Neural progenitor cell (in vitro differentiated cells): ENCODE data around the gene THRAP3. TPM values are rescaled to one million over a fixed set of nuclear protein-coding genes. Genes with fewer than 3 reads are reported as not detected.

ENCODE experiments used
- DNase-seq: peaks from one replicate; pipeline ENCODE4 v3.0.0-alpha.2; 2016; ENCODE audit warnings: low spot score
- H2AFZ ChIP-seq: fragments of 200-600 bp; sonication (generic); replicated peaks from 2 replicates; pipeline ENCODE4 v1.6.1; 2016; ENCODE audit warnings: antibody characterized with exemption
- H3F3A ChIP-seq: fragments of 200-600 bp; sonication (generic); 2 replicates; pipeline ENCODE4 v1.6.1; 2016; ENCODE audit warnings: antibody characterized with exemption, low read depth
- H3K27ac ChIP-seq: fragments of 200-600 bp; sonication (generic); 2 replicates; pipeline ENCODE4 v1.5.1; 2016; ENCODE audit warnings: mild to moderate bottlenecking
- H3K27me3 ChIP-seq: fragments of 200-600 bp; sonication (generic); 2 replicates; pipeline ENCODE4 v1.6.1; 2016; ENCODE audit warnings: mild to moderate bottlenecking, moderate library complexity
- H3K36me3 ChIP-seq: fragments of 200-600 bp; sonication (generic); 2 replicates; pipeline ENCODE4 v1.5.1; 2016
- H3K4me1 ChIP-seq: fragments of 200-600 bp; sonication (generic); 2 replicates; pipeline ENCODE4 v1.6.1; 2016; ENCODE audit warnings: mixed run types
- H3K4me2 ChIP-seq: fragments of 200-600 bp; sonication (generic); 2 replicates; pipeline ENCODE4 v1.6.1; 2016
- H3K4me3 ChIP-seq: fragments of 200-600 bp; sonication (generic); 2 replicates; pipeline ENCODE4 v1.5.1; 2016
- H3K79me2 ChIP-seq: fragments of 200-600 bp; sonication (generic); 2 replicates; pipeline ENCODE4 v1.6.1; 2016; ENCODE audit warnings: low read depth
- H3K9ac ChIP-seq: fragments of 200-600 bp; sonication (generic); 2 replicates; pipeline ENCODE4 v1.6.1; 2016
- H3K9me3 ChIP-seq: fragments of 200-600 bp; sonication (generic); 2 replicates; pipeline ENCODE4 v1.5.1; 2016; ENCODE audit warnings: low read depth
- H4K20me1 ChIP-seq: fragments of 200-600 bp; sonication (generic); 2 replicates; pipeline ENCODE4 v1.6.1; 2016; ENCODE audit warnings: low read depth
- H3K27ac Mint-ChIP-seq: 3 replicates; pipeline ENCODE4 v1.8.0; 2021; ENCODE audit warnings: mixed read lengths
- H3K27me3 Mint-ChIP-seq: 2 replicates; pipeline ENCODE4 v1.8.0; 2022; ENCODE audit warnings: low read depth, mild to moderate bottlenecking, inconsistent platforms, moderate library complexity, mixed read lengths; ENCODE audit not compliant: insufficient read depth
- H3K36me3 Mint-ChIP-seq: 3 replicates; pipeline ENCODE4 v1.8.0; 2021; ENCODE audit warnings: mixed read lengths
- H3K4me1 Mint-ChIP-seq: 3 replicates; pipeline ENCODE4 v1.8.0; 2021; ENCODE audit warnings: mixed read lengths
- H3K4me3 Mint-ChIP-seq: 3 replicates; pipeline ENCODE4 v1.8.0; 2021; ENCODE audit warnings: mild to moderate bottlenecking, moderate library complexity, mixed read lengths
- H3K9me3 Mint-ChIP-seq: 3 replicates; pipeline ENCODE4 v1.8.0; 2020; ENCODE audit warnings: mixed read lengths
- CTCF ChIP-seq: fragments of 200-600 bp; sonication (generic); IDR thresholded peaks from 2 replicates; pipeline ENCODE4 v1.5.1; 2017; ENCODE audit warnings: antibody characterized with exemption, mild to moderate bottlenecking
- EZH2 ChIP-seq: fragments of 200-600 bp; sonication (generic); IDR thresholded peaks from 2 replicates; pipeline ENCODE4 v1.6.1; 2017; ENCODE audit warnings: antibody characterized with exemption, mild to moderate bottlenecking, moderate library complexity
- EZH2phosphoT487 ChIP-seq: fragments of 200-600 bp; sonication (generic); IDR thresholded peaks from 2 replicates; pipeline ENCODE4 v1.6.1; 2017; ENCODE audit warnings: antibody characterized with exemption
- total RNA-seq: library from RNA; depleted of rRNA; stranded (reverse); fragments of >200 nt; gene quantifications from 2 replicates; pipeline ENCODE4 v1.2.3, GENCODE V29; 2015; ENCODE audit warnings: low replicate concordance

Gene THRAP3
- total RNA-seq, 1 donor from 2014 or later, result 138 TPM

GRCh38 chr1:36324353-36324703 lies 100.1 kb downstream of the THRAP3 start:
- DNase-seq, result no peak
- no peak overlapping the region for H3K27ac ChIP-seq
- peaks cover 2% of the 10 kb centered on the region for H3K36me3 Mint-ChIP-seq

GRCh38 chr1:36326499-36326898 lies 102.3 kb downstream of the THRAP3 start:
- Histone ChIP-seq H3K9ac (no peak overlapping the region), H3K79me2 (no peaks in the 10 kb centered on the region), H3K4me2 (no peak overlapping the region), H3K4me3 (no peak overlapping the region), H2AFZ (no peak overlapping the region), H3K27me3 (peaks cover 40% of the 10 kb centered on the region), H3K36me3 (no peaks in the 10 kb centered on the region), H3K27ac (no peak overlapping the region), H4K20me1 (peaks cover 14% of the 10 kb centered on the region), H3K4me1 (peaks cover 23% of the 10 kb centered on the region), H3K9me3 (no peaks in the 10 kb centered on the region), H3F3A (peaks cover 19% of the 10 kb centered on the region)
- Mint-ChIP-seq H3K27me3 (peaks cover 15% of the 10 kb centered on the region), H3K36me3 (no peaks in the 10 kb centered on the region), H3K4me1 (peaks cover 26% of the 10 kb centered on the region), H3K9me3 (no peaks in the 10 kb centered on the region), H3K27ac (no peak overlapping the region), H3K4me3 (no peak overlapping the region)
- no peak for DNase-seq
- TF ChIP-seq EZH2phosphoT487 (no peak), EZH2 (no peak)

More at GRCh38 chr1:36324353-36324703, 100.1 kb downstream of the THRAP3 start:
- Histone ChIP-seq H3F3A (peaks cover 32% of the 10 kb centered on the region), H2AFZ (no peak overlapping the region), H3K9ac (no peak overlapping the region), H3K27me3 (peaks cover 61% of the 10 kb centered on the region), H3K9me3 (no peaks in the 10 kb centered on the region), H3K36me3 (no peaks in the 10 kb centered on the region), H3K4me2 (peak overlapping the region; percentile 95), H3K4me1 (peaks cover 23% of the 10 kb centered on the region), H3K79me2 (no peaks in the 10 kb centered on the region), H4K20me1 (peaks cover 28% of the 10 kb centered on the region), H3K4me3 (peak overlapping the region; percentile 78)
- TF ChIP-seq EZH2phosphoT487, result no peak
- no peak for TF ChIP-seq EZH2
- TF ChIP-seq CTCF, result no peak
- peaks cover 15% of the 10 kb centered on the region for H3K27me3 Mint-ChIP-seq
- peak overlapping the region; percentile 87 for H3K4me3 Mint-ChIP-seq
- peaks cover 27% of the 10 kb centered on the region for H3K4me1 Mint-ChIP-seq
- H3K9me3 Mint-ChIP-seq, result no peaks in the 10 kb centered on the region
- H3K27ac Mint-ChIP-seq, result no peak overlapping the region

GRCh38 chr1:36327421-36328087 lies 103.3 kb downstream of the THRAP3 start:
- H3K4me1 ChIP-seq, result peaks cover 14% of the 10 kb centered on the region
- H3K4me3 Mint-ChIP-seq, result no peak overlapping the region
- no peak for TF ChIP-seq EZH2phosphoT487
- no peak for TF ChIP-seq EZH2
- no peak for TF ChIP-seq CTCF
- H3K27ac ChIP-seq, result no peak overlapping the region
- no peak overlapping the region for H2AFZ ChIP-seq
- peaks cover 4% of the 10 kb centered on the region for H4K20me1 ChIP-seq
- DNase-seq, result no peak
- no peak overlapping the region for H3K4me3 ChIP-seq
- H3K27ac Mint-ChIP-seq, result no peak overlapping the region
- H3K36me3 Mint-ChIP-seq, result no peaks in the 10 kb centered on the region
- no peak overlapping the region for H3K9ac ChIP-seq
- no peaks in the 10 kb centered on the region for H3K79me2 ChIP-seq
- H3K9me3 Mint-ChIP-seq, result peaks cover under 1% of the 10 kb centered on the region
- peaks cover 34% of the 10 kb centered on the region for H3K27me3 ChIP-seq
- H3K27me3 Mint-ChIP-seq, result peaks cover 15% of the 10 kb centered on the region
- H3K9me3 ChIP-seq, result no peaks in the 10 kb centered on the region
- peaks cover 8% of the 10 kb centered on the region for H3F3A ChIP-seq
- H3K4me2 ChIP-seq, result no peak overlapping the region
- H3K36me3 ChIP-seq, result no peaks in the 10 kb centered on the region
- H3K4me1 Mint-ChIP-seq, result peaks cover 22% of the 10 kb centered on the region

GRCh38 chr1:36328088-36328480 lies 103.8 kb downstream of the THRAP3 start:
- Histone ChIP-seq H3K27me3 (peaks cover 28% of the 10 kb centered on the region), H3F3A (peaks cover 7% of the 10 kb centered on the region), H3K79me2 (no peaks in the 10 kb centered on the region), H3K4me3 (no peak overlapping the region), H4K20me1 (no peaks in the 10 kb centered on the region), H3K4me1 (peaks cover 9% of the 10 kb centered on the region), H3K4me2 (no peak overlapping the region), H3K36me3 (no peaks in the 10 kb centered on the region), H3K27ac (no peak overlapping the region), H3K9ac (no peak overlapping the region), H3K9me3 (no peaks in the 10 kb centered on the region), H2AFZ (no peak overlapping the region)
- no peak for TF ChIP-seq CTCF
- TF ChIP-seq EZH2, result no peak
- TF ChIP-seq EZH2phosphoT487, result no peak
- Mint-ChIP-seq H3K27ac (no peak overlapping the region), H3K9me3 (peaks cover 3% of the 10 kb centered on the region), H3K4me3 (no peak overlapping the region), H3K4me1 (peaks cover 22% of the 10 kb centered on the region), H3K36me3 (no peaks in the 10 kb centered on the region), H3K27me3 (peaks cover 15% of the 10 kb centered on the region)
- DNase-seq, result no peak
